Testis (tissue), 2 donors: ENCODE results near the gene LRIG1.

Experiments
- CTCF ChIP-seq, 3 experiments: fragments of 450-650 bp in 2 of 3; fragments of 200-600 bp in 1 of 3; sonication (generic) in 1 of 3; IDR thresholded peaks; one replicate each; pipeline ENCODE4 v1.5.1; 2016 to 2019; ENCODE audit warnings: antibody characterized with exemption in 3 of 3, mild to moderate bottlenecking in 2 of 3, moderate library complexity in 1 of 3
- POLR2A ChIP-seq: fragments of 450-650 bp; IDR thresholded peaks from one replicate; pipeline ENCODE4 v1.6.1; 2017; ENCODE audit warnings: antibody characterized with exemption, mild to moderate bottlenecking, moderate library complexity

- TF ChIP-seq POLR2A (no peak), CTCF (IDR thresholded peaks at IDR 0.05) (no peak)
Observed at GRCh38 chr3:66463054-66463631, 37.7 kb downstream of the LRIG1 start.
